Stimulated activated CD4-positive, alpha-beta T cell treated with anti-CD3 and anti-CD28 coated beads, TNF-alpha, amount 100 ng/mL, for 24 hours (primary cell): ENCODE measurements around the gene RHEB.

ENCODE experiments used
- DNase-seq, 3 experiments: peaks; one replicate each; pipeline ENCODE4 v3.0.0-alpha.2; 2020; ENCODE audit warnings: low read depth in 3 of 3

Gene RHEB

GRCh38 chr7:151431768-151432311 is 87.9 kb downstream of the RHEB start:
- no peak for DNase-seq

- no peak for DNase-seq
These were observed 88.4 kb downstream of the RHEB start for GRCh38 chr7:151431281-151431767.

GRCh38 chr7:151430391-151431205 is 89.1 kb downstream of the RHEB start:
- no peak for DNase-seq

- no peak for DNase-seq
These were observed 89.9 kb downstream of the RHEB start for GRCh38 chr7:151429560-151430331.

- no peak for DNase-seq
These were observed 90.5 kb downstream of the RHEB start for GRCh38 chr7:151429237-151429559.

GRCh38 chr7:151428378-151429236 is 91.1 kb downstream of the RHEB start:
- DNase-seq, result no peak

DNA sequence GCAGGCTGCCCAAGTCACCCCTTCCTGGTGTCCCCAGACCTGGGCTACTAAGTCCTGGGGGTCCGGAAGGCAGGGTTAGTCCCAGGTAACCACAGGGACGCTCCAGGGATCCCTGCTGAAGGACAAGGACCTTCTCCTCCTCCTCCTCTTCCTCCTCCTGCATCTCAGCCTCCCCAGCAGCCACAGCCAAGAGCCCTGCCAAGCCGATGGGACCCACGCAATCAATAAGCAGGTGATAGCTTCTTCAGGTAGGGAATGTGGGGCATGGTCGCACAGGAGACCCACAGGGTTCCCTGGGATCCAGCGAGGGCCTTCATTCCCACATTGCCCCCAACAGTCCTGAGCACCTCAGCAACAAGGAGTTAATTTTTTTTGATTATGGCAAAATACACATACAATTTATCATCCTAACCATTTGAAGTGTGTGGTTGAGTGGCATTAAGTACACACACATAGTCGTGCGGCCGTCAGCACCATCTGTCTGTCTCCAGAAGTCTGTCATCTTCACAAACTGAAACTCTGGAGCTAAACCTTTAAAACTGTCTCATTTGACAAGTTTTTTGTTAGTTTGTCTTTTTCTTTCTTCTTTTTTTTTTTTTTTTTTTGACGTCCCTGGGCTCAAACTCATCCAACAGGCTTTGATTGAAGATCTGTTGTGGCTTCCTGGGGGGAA is 91.9 kb downstream of the RHEB start:
- DNase-seq, result no peak

GRCh38 chr7:151426904-151427704 is 92.6 kb downstream of the RHEB start:
- DNase-seq, result no peak

GRCh38 chr7:151426441-151426903 is 93.2 kb downstream of the RHEB start:
- no peak for DNase-seq

GRCh38 chr7:151425670-151426440 is 93.8 kb downstream of the RHEB start:
- no peak for DNase-seq

GRCh38 chr7:151424799-151425198 is 94.9 kb downstream of the RHEB start:
- DNase-seq, result no peak

DNA sequence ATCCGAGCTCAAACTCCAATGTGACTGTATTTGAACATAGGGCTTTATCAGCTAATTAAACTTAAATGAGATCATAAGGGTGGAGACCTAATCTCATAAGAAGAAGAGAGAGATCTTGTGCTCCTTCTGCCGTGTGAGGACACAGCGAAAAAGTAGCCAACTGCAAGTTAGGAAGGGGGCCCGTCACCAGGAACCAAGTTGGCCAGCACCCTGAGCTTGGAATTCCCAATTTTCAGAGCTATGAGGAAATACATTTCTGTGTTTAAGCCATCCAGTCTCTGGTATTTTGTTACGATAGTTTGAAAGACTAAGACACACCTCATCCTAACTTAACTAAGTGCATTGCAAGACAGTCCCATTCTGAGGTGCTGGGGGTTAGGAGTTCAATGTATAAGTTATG is 95.8 kb downstream of the RHEB start:
- no peak for DNase-seq

DNA sequence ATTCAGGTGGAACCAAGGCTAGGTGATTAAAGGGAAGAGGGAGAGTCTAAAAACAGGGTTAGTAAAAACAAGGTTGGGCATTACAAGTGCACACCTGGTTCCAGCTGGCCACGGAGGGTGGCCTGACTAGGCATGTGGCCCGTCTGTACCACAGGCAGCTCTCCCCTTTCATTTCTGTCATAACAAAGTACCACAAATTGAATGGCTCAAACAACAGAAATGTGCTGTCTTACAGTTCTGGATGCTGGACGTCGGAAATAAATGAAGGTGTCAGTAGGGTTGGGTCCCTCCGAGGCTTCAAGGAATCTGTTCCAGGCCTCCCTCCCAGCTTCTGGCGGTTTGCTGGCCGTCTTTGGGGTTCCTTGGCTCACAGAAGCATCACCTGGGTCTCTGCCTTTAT is 96.5 kb downstream of the RHEB start:
- DNase-seq, result no peak

GRCh38 chr7:151422212-151422611 is 97.5 kb downstream of the RHEB start:
- no peak for DNase-seq

DNA sequence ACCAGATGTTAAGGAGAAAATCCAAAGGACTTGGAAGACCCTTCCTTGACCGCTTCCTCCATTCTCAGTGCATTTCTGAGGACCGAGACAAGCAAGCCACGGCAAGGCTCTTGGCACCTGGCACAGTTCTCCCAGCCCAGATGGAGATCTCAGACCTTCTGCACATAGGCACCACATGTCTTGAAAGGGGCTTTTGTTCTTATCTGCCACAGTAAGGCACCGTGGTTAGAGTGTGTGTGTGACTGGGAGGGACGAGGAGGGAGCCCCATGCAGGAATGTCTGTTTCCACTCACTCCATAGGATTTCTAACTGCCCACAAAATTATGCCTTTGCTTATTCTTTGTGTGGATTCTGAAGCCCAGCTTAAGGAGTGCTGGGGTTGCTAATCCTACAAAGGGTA is 99.6 kb downstream of the RHEB start:
- DNase-seq, result no peak

DNA sequence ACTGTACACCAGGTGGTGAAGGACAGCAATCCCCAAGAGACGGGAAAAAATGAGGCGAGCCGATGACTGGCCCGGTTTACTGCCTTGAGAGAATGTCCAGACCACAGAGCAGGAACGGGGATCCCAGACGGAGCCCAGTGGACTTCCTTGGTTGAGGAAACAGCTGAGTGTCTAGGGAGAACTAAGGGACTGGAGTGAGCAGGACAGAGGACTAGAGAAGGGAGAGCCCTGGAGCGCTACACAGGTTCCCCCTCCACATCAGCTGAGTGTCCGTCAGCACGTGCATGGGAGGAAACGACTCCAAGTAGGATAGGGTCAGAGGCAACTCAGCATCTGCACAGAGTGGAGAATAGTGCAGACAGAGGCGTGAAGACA is 102.8 kb downstream of the RHEB start:
- DNase-seq, result no peak

- DNase-seq, result no peak
These were observed 103.4 kb downstream of the RHEB start for GRCh38 chr7:151416112-151416940.
